ENCODE results near the gene BSND. TPM values are rescaled to one million over a fixed set of nuclear protein-coding genes. Genes with fewer than 3 reads are reported as not detected.

The BSND gene
- total RNA-seq, 1 donor from 2014 or later: not detected

DNA sequence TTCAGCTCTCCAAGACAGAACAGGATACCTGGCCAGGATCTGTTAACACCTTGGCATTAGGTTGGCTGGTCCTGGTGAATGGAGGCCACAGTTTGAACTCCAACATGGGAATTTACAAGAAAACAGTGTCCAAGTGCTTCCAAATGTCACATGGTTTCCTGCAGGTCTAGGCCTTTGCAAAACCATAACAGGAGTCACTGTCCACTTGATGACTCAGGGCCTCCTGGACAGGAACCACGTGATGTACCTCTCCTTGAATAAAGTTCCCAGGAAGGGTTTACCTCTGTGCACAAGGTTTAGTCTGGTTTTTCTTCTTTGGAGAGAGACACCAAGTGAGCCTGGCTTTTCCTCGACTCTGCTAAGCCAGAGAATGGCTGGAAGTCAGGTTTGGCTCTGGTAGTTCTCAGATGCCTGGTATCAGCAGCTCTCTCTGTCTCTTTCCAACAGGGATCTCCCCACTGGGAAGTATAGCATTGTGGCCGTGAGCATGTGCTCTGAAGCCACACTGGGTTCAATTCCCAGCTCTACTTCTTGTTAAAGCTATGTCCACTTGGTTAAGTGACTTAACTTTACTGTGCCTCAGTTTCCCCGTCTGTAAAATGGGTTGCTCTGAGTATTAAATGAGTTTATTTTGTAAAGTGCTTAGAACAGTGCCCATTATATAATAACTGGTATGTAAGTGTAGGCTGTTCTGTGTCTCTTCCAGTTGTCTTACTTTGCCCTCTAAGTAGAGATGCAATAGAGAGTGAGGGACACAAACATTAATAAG is 45.6 kb upstream of the BSND start:
- DNase-seq (ENCODE audit: extremely low spot score, unreplicated experiment): no peak
- Mint-ChIP-seq H3K4me3 (ENCODE audit: unreplicated experiment) (no peak overlapping the region), H3K36me3 (ENCODE audit: unreplicated experiment) (peaks cover 3% of the 10 kb centered on the region), H3K27me3 (ENCODE audit: unreplicated experiment) (no peaks in the 10 kb centered on the region), H3K27ac (ENCODE audit: unreplicated experiment) (no peak overlapping the region), H3K9me3 (ENCODE audit: unreplicated experiment) (peaks cover 8% of the 10 kb centered on the region), H3K4me1 (ENCODE audit: unreplicated experiment) (peaks cover 41% of the 10 kb centered on the region)
- TF ChIP-seq, protein P1, sequence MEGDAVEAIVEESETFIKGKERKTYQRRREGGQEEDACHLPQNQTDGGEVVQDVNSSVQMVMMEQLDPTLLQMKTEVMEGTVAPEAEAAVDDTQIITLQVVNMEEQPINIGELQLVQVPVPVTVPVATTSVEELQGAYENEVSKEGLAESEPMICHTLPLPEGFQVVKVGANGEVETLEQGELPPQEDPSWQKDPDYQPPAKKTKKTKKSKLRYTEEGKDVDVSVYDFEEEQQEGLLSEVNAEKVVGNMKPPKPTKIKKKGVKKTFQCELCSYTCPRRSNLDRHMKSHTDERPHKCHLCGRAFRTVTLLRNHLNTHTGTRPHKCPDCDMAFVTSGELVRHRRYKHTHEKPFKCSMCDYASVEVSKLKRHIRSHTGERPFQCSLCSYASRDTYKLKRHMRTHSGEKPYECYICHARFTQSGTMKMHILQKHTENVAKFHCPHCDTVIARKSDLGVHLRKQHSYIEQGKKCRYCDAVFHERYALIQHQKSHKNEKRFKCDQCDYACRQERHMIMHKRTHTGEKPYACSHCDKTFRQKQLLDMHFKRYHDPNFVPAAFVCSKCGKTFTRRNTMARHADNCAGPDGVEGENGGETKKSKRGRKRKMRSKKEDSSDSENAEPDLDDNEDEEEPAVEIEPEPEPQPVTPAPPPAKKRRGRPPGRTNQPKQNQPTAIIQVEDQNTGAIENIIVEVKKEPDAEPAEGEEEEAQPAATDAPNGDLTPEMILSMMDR (IDR thresholded peaks at IDR 0.05): no peak

DNA sequence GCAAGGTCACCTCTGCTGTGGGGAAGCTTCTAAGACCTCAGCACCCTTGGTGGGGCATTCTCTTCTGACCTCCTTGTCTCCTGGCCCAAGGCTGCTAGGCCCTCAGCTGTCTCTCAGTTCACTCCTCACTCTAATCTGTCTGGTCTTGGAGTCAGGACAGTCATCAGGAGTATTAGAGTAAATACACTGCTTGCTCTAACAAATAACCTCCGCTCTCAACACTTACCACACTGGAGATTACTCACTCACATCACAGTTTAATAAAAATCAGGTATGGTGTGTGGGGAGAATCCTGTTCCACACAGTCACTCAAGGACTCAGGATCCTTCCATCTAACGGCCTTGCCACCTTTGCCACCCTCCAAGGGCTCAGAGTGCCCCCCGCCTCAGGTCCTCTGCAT is 44.9 kb upstream of the BSND start:
- Mint-ChIP-seq H3K36me3 (ENCODE audit: unreplicated experiment) (peaks cover 5% of the 10 kb centered on the region), H3K4me3 (ENCODE audit: unreplicated experiment) (no peak overlapping the region), H3K27me3 (ENCODE audit: unreplicated experiment) (no peaks in the 10 kb centered on the region), H3K9me3 (ENCODE audit: unreplicated experiment) (peaks cover 14% of the 10 kb centered on the region), H3K4me1 (ENCODE audit: unreplicated experiment) (peaks cover 41% of the 10 kb centered on the region), H3K27ac (ENCODE audit: unreplicated experiment) (no peak overlapping the region)
- TF ChIP-seq, protein P1 (IDR thresholded peaks at IDR 0.05): no peak
- DNase-seq (ENCODE audit: extremely low spot score, unreplicated experiment): no peak

DNA sequence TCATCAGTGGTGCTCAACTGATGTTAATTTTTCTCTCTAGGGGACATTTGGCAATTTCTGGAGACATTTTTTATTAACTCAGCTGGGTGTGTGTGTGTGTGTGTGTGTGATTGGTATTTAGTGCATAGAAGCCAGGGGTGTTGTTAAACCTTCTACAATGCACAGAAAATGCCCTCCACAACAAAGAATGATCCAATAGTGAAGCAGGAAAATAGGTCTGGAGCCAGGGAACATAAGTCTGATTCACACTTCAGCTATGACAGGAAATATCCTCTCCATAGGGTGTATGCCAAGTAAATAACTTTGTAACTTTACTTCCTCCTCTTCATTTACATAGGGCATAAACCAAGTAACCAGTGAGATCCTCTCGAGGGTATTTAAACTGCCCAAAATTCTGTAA is 43.4 kb upstream of the BSND start:
- no peaks in the 10 kb centered on the region for H3K27me3 Mint-ChIP-seq (ENCODE audit: unreplicated experiment)
- DNase-seq (ENCODE audit: extremely low spot score, unreplicated experiment): no peak
- TF ChIP-seq, protein P1 (IDR thresholded peaks at IDR 0.05): no peak
- peaks cover 16% of the 10 kb centered on the region for H3K9me3 Mint-ChIP-seq (ENCODE audit: unreplicated experiment)
- peak overlapping the region; percentile 82 for H3K27ac Mint-ChIP-seq (ENCODE audit: unreplicated experiment)
- H3K36me3 Mint-ChIP-seq (ENCODE audit: unreplicated experiment): peaks cover 5% of the 10 kb centered on the region
- peaks cover 35% of the 10 kb centered on the region for H3K4me1 Mint-ChIP-seq (ENCODE audit: unreplicated experiment)
- no peak overlapping the region for H3K4me3 Mint-ChIP-seq (ENCODE audit: unreplicated experiment)

DNA sequence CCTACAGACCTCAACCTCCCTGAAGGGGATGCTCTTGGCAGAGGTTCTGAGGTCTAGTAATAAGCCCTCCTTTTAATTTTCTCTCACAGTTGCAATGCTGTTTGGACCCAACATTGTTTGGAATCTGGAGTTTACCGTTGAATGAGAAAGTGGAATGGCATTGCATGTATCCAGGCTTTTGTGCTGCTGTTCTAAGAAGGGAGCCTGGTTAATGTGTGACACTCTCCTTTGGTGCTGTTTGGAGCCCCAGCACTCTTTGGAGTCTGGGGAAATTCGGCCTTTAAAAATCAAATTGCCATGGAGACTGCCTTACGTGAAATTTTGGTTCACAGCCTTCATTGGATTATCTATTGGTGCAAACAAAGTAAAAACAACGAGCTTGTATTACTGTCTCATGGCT is 42.0 kb upstream of the BSND start:
- TF ChIP-seq, protein P1 (IDR thresholded peaks at IDR 0.05): no peak
- Mint-ChIP-seq H3K9me3 (ENCODE audit: unreplicated experiment) (peaks cover 16% of the 10 kb centered on the region), H3K4me3 (ENCODE audit: unreplicated experiment) (no peak overlapping the region), H3K36me3 (ENCODE audit: unreplicated experiment) (peaks cover 5% of the 10 kb centered on the region), H3K4me1 (ENCODE audit: unreplicated experiment) (peaks cover 23% of the 10 kb centered on the region), H3K27ac (ENCODE audit: unreplicated experiment) (no peak overlapping the region), H3K27me3 (ENCODE audit: unreplicated experiment) (no peaks in the 10 kb centered on the region)
- DNase-seq (ENCODE audit: extremely low spot score, unreplicated experiment): no peak

DNA sequence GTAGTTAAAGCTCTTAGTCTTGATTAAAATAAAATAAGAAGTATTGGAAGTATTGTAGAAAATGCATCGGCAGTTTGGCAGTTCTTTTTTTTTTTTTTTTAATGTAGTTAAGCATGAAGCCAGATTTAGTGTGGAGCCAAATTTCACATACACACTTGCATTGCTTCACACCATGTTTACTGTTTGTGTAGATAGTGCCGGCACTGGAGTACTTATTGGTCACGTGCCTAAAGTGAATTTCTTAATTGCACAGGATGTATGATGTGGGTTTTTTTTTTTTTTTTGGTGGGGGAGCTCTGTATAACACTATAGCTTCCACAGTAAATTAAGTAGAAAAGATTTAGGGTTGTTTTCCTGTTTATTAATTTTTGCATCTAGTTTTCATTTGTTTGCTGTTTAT is 39.5 kb upstream of the BSND start:
- TF ChIP-seq, protein P1 (IDR thresholded peaks at IDR 0.05): no peak
- Mint-ChIP-seq H3K27me3 (ENCODE audit: unreplicated experiment) (no peaks in the 10 kb centered on the region), H3K36me3 (ENCODE audit: unreplicated experiment) (peaks cover 5% of the 10 kb centered on the region), H3K4me3 (ENCODE audit: unreplicated experiment) (no peak overlapping the region), H3K27ac (ENCODE audit: unreplicated experiment) (no peak overlapping the region), H3K9me3 (ENCODE audit: unreplicated experiment) (peaks cover 16% of the 10 kb centered on the region), H3K4me1 (ENCODE audit: unreplicated experiment) (peaks cover 19% of the 10 kb centered on the region)
- DNase-seq (ENCODE audit: extremely low spot score, unreplicated experiment): no peak

All from osteocyte (in vitro differentiated cells).